ENCODE results near the gene ZNF750.

The ZNF750 gene

DNA sequence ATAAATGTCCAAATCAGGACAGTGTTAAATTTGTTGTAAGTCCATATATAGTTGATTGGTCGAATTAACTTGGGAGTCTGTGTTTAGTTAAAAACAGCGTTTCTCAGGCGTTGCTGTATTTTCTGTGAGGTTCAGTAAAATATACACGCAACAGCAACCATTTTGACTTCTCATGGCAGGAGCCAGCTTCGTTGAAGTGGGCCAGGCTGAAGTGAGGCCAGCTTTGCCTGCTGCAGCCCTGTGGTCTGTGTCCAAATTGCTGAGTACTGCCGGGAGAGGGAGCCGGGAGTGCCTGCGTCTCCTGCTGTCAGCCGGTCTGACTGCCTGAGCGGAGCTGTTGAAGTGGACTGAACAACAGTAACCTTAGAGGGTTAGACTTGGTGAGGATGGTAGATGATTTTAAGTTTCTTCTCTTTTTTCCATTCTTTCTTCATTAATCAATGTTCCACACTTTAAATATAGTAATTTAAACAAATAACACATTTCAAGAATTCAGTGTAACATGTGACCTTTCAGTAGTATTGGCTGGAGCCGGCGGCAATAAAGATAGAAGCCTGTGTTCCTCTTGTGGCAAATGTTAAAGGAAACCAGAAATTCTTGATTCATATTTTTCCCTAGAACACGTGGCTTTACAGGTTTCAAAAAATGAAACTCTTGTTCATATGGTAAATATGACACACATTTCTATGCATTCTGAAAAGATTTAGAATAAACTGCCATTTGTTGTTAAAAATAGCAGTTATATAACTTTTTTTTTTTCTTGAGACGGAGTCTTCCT, 37.0 kb upstream of the ZNF750 start:
- H3K27ac ChIP-seq (ENCODE audit: low read length), result no peak overlapping the region
- H3K4me1 ChIP-seq (ENCODE audit: low read length), result no peaks in the 10 kb centered on the region

DNA sequence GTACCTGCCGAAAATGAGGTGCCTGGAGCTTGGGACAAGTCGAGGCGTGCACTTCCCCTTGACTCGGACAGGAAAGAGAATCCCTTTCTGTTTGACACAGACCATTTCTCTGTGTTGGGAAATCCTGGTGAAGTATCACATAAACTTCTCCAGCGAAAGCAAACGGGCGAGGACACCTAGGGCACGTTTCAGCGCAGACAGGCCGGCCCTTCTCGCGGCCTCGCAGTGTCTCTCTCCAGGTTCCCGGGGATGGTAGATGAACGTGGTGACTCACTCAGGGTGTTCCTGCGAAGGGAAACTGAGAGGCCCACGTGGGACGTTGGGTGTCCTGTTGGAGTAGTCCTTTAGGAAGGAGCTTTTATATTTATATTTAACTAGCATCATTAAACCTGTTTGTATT, 36.3 kb upstream of the ZNF750 start:
- Histone ChIP-seq H3K9ac (ENCODE audit: low read length) (no peak overlapping the region), H3K79me2 (ENCODE audit: low read length) (peaks cover 21% of the 10 kb centered on the region; the same call in 1 of the 2 replicates), H3K4me2 (ENCODE audit: low read depth, low read length) (no peak overlapping the region), H3K4me1 (ENCODE audit: low read length) (no peaks in the 10 kb centered on the region), H4K20me1 (ENCODE audit: insufficient read depth, low read length) (no peaks in the 10 kb centered on the region), H2AFZ (ENCODE audit: low read length) (no peak overlapping the region), H3K9me3 (replicated peaks; ENCODE audit: insufficient read depth, low read length) (no peaks in the 10 kb centered on the region), H3K9me2 (replicated peaks; ENCODE audit: insufficient read depth, low read length) (no peaks in the 10 kb centered on the region), H3K4me3 (ENCODE audit: low read length) (no peak overlapping the region), H3K36me3 (replicated peaks; ENCODE audit: insufficient read depth, low read length) (no peaks in the 10 kb centered on the region), H3K27ac (ENCODE audit: low read length) (no peak overlapping the region), H3K27me3 (replicated peaks; ENCODE audit: insufficient read depth, low read length) (no peaks in the 10 kb centered on the region), H3F3A (ENCODE audit: insufficient read depth, low read length) (no peaks in the 10 kb centered on the region)
- DNase-seq, result no peak
- TF ChIP-seq EZH2phosphoT487 (IDR thresholded peaks at IDR 0.05; ENCODE audit: low read length) (no peak), EZH2 (optimal IDR thresholded peaks at IDR 0.05; ENCODE audit: low read depth, low read length) (no peak)
- TF ChIP-seq, protein P1, sequence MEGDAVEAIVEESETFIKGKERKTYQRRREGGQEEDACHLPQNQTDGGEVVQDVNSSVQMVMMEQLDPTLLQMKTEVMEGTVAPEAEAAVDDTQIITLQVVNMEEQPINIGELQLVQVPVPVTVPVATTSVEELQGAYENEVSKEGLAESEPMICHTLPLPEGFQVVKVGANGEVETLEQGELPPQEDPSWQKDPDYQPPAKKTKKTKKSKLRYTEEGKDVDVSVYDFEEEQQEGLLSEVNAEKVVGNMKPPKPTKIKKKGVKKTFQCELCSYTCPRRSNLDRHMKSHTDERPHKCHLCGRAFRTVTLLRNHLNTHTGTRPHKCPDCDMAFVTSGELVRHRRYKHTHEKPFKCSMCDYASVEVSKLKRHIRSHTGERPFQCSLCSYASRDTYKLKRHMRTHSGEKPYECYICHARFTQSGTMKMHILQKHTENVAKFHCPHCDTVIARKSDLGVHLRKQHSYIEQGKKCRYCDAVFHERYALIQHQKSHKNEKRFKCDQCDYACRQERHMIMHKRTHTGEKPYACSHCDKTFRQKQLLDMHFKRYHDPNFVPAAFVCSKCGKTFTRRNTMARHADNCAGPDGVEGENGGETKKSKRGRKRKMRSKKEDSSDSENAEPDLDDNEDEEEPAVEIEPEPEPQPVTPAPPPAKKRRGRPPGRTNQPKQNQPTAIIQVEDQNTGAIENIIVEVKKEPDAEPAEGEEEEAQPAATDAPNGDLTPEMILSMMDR (IDR thresholded peaks at IDR 0.05; ENCODE audit: low read length), result no peak

More for the DNA sequence above, 37.0 kb upstream of the ZNF750 start:
- Histone ChIP-seq H2AFZ (ENCODE audit: low read length) (no peak overlapping the region), H3K79me2 (ENCODE audit: low read length) (peaks cover 21% of the 10 kb centered on the region; the same call in 1 of the 2 replicates), H3F3A (ENCODE audit: insufficient read depth, low read length) (no peaks in the 10 kb centered on the region), H4K20me1 (ENCODE audit: insufficient read depth, low read length) (no peaks in the 10 kb centered on the region), H3K9me3 (replicated peaks; ENCODE audit: insufficient read depth, low read length) (no peaks in the 10 kb centered on the region), H3K4me2 (ENCODE audit: low read depth, low read length) (no peak overlapping the region), H3K9me2 (replicated peaks; ENCODE audit: insufficient read depth, low read length) (no peaks in the 10 kb centered on the region), H3K9ac (ENCODE audit: low read length) (no peak overlapping the region), H3K4me3 (ENCODE audit: low read length) (no peak overlapping the region), H3K36me3 (replicated peaks; ENCODE audit: insufficient read depth, low read length) (no peaks in the 10 kb centered on the region), H3K27me3 (replicated peaks; ENCODE audit: insufficient read depth, low read length) (no peaks in the 10 kb centered on the region)
- no peak for DNase-seq
- no peak for TF ChIP-seq EZH2phosphoT487 (IDR thresholded peaks at IDR 0.05; ENCODE audit: low read length)

DNA sequence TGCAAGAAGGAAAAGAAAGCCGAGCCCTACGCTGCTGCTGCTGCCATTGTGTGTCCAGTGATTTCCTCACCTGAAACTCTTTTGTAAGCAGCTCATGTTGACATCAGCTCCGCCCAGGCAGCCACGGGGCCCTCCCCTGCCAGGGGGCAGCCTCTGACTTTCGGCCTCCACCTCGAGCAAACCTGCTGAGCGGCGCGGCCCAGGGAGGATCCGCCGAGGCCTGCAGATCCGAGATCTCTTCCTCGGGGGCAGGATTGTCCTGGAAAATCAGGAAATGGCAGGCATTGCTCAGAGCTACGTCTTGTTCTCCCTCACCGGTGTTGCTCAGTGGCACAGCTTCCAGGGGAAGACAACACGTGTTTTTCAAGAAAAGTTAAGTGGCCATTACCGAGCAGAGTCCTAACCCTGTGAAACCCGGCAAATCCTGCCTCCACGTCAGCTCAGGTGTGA, 35.6 kb upstream of the ZNF750 start:
- no peak for DNase-seq
- Histone ChIP-seq H3F3A (ENCODE audit: insufficient read depth, low read length) (no peaks in the 10 kb centered on the region), H3K4me1 (ENCODE audit: low read length) (no peaks in the 10 kb centered on the region), H3K79me2 (ENCODE audit: low read length) (peaks cover 18% of the 10 kb centered on the region; the same call in 1 of the 2 replicates), H3K36me3 (replicated peaks; ENCODE audit: insufficient read depth, low read length) (no peaks in the 10 kb centered on the region), H2AFZ (ENCODE audit: low read length) (no peak overlapping the region), H3K9ac (ENCODE audit: low read length) (no peak overlapping the region), H3K4me3 (ENCODE audit: low read length) (no peak overlapping the region), H3K9me2 (replicated peaks; ENCODE audit: insufficient read depth, low read length) (no peaks in the 10 kb centered on the region), H3K4me2 (ENCODE audit: low read depth, low read length) (no peak overlapping the region), H3K27me3 (replicated peaks; ENCODE audit: insufficient read depth, low read length) (no peaks in the 10 kb centered on the region), H4K20me1 (ENCODE audit: insufficient read depth, low read length) (no peaks in the 10 kb centered on the region), H3K9me3 (replicated peaks; ENCODE audit: insufficient read depth, low read length) (no peaks in the 10 kb centered on the region), H3K27ac (ENCODE audit: low read length) (no peak overlapping the region)
- TF ChIP-seq EZH2 (optimal IDR thresholded peaks at IDR 0.05; ENCODE audit: low read depth, low read length) (no peak), EZH2phosphoT487 (IDR thresholded peaks at IDR 0.05; ENCODE audit: low read length) (no peak)
- TF ChIP-seq, protein P1 (IDR thresholded peaks at IDR 0.05; ENCODE audit: low read length), result no peak

Data from MM.1S (cell line).